GM18499 (cell line): ENCODE results near the gene TGM2.
"Not testable (repeated sequence)": the region's sequence is repeated elsewhere in the genome, so short reads cannot be mapped to it uniquely, and the experiment has no call there.

Experiments
- ATAC-seq: cut with Tn5 transposase; IDR thresholded peaks from one replicate; pipeline ENCODE4 v1.9.1; 2021; ENCODE audit warnings: moderate number of reproducible peaks; ENCODE audit not compliant: insufficient read depth, unreplicated experiment

The TGM2 gene

DNA sequence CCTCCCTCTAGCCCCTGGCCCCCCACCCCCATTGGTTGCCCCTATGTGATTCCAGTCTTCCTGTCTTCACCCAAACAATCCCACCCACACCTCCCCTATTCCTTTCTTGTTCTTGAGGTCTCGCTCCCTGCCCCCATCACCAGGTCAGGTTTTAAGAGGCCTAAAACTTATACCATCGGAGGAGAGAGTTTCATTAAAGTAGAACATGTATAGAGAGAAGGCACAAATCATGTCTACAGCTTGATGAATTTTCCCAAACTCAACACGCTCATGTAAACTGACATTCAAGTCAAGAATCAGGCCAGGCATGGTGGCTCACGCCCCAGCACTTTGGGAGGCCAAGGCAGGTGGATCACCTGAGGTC is 44.5 kb downstream of the TGM2 start:
- no peak for ATAC-seq

GRCh38 chr20:38119446-38119845 is 45.6 kb downstream of the TGM2 start:
- no peak for ATAC-seq

DNA sequence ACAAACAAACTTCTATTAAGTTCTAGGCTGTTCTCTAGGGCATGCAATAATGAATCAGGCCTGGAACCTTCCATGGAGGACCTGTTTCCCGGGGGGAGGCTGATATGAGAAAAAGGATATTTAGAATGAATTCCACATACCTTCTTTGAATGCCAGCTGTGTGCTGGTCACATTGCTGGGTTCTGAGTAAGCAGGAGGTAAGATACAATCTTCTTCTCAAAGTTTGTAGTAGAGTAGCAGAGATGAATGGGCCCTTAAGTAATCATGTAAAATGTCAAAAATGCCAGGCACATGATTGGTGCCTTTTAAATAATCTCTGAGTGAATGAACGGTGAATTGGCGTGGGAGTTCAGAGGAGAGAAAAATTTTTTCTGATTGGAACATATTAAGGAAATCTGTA is 47.4 kb downstream of the TGM2 start:
- no peak for ATAC-seq

DNA sequence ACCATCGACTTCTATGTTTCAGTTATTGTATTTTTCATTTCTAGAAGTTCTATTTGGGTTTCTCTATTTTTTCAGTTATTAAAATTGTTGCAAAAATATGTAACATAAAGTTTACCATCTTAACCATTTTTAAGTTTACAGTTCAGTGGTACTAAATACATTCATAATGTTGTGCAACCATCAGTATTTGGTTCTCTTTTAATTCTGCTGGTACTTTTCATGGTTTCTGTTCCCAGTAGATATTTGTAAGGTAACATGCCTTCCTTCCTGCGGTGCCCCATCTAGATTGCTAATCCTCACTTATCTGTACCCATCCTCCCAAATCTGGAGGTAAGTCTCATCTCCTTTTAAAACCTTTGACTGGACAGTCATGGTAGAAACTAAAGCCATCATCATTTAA is 47.9 kb downstream of the TGM2 start:
- ATAC-seq, result no peak

GRCh38 chr20:38116409-38117165 is 48.5 kb downstream of the TGM2 start:
- no peak for ATAC-seq

DNA sequence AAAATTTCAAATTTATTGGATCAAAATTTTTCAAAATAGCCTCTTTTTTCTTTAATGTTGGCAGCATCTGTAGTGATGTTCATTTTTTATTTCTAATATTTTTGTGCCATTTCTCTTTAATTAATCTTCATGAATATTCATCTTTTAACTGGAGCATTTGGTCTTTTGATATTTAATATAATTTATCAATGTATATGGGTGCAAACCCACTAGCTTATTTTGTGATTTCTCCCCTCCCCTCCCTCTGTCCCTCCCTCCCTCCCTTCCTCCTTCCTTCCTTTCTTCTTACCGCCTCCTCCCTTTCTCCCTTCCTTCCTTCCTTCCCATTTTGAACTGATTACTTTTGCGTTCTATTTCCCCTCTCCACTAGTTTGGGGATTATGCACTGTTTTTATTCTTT is 49.2 kb downstream of the TGM2 start:
- ATAC-seq, result no peak

- ATAC-seq, result no peak
Observed at GRCh38 chr20:38115205-38115604, 49.9 kb downstream of the TGM2 start.

DNA sequence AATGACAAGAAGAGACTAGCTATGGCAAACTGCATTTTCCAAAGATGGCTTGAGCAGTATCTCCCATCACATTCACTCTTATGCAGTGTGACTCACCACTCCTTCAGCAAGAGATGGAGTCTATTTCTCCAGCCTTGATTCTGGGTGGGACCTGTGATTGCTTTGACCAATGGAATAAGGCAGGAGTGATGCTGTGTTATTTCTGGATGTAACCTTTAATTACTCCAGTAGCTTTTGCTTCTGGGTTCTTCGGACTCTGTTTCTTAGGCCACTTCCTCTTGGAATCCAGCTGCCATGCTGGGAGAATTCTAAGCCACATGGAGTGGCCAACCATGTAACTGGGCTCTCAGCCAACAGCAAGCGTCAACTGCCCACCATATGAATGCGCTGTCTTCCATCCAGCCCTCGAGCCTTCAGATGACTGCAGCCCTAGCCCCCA is 50.7 kb downstream of the TGM2 start:
- no peak for ATAC-seq

DNA sequence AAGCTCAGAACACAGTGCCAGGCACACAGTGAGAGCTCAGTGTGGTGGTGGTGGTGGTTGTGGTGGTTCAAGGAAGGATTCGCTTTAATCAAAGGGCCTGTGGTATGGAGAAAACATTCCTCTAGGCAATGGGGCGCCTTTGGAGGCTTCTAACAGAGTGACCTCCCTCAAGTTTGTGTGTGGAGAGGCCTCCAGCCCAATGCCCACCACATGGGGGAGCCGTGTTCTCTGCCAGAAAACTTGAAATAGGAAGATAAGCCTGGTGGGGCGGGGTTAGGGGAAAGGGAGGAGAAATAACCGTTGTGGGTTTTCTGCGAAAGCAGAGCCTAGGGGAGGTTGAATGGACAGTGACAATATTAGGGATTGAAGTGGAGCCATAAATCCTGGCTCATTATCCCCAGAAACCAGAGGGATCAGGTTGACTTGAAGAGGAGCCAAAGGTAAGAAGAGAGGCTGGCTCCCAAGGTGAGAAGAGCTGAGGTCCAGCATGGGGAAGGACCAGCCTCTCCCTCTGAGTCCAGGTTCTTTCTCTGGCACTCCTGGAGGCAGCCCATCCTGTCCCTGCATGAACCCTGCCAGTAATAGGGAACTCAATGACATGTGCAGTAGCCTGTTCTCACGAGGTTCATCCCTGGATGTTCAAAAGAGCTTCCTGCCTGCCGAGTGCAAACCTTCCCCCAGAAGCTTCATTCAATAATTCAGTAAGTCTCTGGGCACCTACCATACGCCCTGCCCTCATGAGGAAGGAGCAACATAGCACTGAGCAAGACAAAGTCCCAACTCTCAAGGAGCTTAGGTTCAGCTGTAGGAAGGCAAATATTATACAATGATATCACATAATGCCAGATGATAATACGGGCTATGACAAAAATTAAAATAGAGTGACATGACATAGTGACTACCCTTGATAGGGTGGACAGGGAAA is 51.4 kb downstream of the TGM2 start:
- no peak for ATAC-seq

DNA sequence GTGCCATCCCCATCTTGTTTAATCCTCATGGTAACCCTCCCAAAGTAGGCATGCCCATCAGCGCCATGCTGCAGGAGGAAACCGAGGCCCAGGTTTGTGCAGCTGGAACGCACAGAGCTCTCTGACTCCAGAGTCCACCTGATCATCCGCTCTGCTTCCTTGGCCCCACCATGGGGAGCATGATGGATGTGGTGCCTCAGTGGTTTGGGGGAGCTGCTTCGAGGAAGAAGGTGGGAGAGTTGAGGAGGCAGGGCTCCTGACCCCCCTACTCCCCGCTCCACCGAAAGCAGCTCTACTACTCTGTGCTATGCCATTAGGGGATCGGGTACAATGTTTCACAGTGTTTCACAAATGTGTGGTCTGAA is 52.2 kb downstream of the TGM2 start:
- ATAC-seq, result no peak

GRCh38 chr20:38112261-38112929 is 52.7 kb downstream of the TGM2 start:
- no peak for ATAC-seq

DNA sequence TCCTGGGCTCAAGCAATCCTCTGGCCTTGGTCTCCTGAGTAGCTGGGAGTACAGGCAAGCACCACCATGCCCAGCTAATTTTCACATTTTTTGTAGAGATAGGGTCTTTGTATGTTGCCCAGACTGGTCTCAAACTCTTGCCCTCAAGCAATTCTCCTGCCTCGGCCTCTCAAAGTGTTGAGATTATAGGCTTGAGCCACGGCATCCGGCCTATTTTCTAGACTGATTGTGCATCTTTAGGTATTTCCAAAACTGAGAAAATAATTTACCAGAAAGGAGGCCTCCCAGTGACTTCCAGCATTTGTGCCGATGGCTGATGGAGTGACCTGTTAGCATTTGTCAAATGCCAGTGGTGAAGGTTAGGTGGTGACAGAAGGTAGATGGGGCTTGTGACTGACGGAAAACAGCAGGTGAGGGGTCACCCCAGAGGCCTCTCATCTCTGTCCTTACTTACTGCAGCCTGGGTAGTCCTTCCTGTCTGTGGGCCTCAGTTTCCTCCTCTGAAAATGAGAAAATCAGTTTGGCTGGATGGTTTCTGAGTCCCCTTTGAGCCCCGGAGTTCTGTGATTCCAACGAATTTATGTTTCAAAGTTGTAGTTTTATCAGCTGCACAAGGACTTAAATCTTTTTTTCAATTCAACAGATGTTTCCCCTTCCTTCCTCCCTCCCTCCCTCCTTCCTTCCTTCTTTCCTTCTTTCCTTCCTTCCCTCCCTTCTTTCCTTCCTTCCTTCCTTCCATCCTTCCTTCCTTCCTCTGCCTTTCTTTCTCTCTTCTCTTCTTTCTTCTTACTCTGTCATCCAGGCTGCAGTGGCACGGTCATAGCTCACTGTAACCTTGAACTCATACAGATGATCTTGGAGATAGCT is 53.5 kb downstream of the TGM2 start:
- no peak for ATAC-seq

DNA sequence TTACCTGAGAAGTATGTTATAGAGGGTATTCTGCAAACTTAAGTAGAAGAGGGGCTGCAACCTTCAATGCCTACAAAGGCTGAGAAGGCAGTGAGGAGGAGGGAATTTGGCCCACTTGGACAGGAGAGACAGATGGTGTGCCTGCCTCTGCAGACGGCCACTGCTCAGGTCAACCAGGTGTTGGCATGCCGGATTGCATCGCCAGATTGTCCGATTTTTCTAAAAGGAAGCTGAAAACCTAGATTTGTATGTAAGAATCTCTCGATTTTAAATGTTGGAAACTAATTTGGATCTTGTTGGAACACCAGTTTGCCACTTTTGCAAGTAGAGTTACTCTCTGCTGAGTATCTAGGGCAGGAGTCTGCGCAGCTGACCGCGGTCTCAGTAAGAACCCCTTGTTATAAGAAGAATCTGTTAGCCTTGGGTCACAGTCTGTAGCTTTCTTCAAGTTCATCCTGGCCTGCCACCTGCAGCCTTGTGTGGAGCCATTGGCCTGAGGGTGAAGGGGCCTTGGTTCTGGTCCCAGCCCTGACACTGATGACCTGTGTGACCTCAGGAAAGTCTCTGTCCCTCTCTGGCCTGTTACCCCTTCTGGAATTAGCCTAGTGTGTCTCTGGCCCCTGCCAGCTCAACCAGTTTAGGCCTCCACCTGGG is 54.4 kb downstream of the TGM2 start:
- no peak for ATAC-seq

DNA sequence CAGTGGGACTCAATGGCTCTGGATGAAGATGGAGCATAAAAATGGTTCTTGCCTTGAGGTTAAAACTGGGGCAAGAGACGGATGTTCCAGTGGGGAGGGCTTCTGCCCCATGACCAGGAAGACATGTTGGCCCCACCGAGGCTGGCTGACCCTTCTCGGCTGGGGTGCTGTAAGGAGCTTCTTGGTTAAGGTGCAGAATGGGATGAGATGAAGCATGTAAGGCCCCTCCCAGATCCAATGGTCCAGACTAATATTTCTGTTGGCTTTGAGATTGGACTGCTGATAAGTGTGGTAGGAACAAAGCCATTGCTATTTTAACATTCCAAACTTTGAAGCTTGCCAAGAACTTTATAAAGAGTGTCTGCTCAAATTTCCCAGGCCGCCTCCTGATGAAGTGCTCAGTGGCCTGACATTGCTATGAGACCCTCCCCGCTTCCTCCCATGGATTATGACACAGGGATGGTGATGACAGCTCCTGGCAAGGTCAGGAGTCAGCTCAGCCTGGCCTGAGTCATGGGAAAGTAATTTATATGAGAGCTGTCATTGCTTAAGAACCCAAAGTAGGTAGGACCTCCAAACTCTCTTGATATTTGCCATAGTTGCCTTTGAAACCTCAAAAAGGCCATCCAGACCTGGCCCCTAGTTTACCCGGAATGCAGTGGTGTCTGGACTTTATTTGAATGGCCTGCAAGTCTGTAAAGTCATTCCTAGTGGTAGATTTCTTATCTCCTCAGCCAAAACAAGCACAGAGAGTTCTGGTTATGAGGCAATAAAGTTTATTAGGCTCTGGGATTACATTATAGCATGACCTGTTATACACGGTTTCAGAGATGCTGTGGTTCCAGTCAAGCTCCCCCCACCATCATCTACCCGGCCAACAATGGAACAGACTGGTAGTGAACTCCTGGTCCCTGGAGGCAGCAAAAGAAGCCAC is 55.2 kb downstream of the TGM2 start:
- ATAC-seq, result no peak

DNA sequence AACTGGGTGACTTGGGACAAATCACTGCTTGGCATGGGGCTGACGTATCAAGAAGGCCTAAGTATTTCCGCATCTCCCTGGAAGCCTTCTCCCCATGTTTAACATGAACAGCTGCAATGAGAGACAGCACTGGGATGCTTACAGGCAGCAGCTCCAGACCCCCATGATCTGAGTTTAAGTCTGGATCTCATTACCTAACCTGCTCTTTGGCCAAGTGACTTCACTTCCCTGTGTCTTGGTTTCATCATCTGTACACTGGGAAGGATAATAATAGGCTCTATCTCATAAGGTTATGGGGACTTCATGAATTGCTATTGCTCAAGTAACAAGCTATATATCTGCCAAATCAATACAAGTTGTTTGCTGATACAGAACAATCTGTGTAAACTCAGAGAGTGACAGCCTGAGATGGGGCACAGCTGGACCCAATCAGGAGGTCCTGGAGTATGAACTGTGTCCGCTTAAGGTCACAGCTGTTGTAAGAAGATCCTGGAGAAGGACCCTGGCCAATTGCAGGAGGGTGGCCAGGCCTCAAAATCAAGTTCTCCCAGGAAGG is 56.0 kb downstream of the TGM2 start:
- no peak for ATAC-seq

- ATAC-seq, result no peak
Observed at GRCh38 chr20:38108438-38108985, 56.6 kb downstream of the TGM2 start.

DNA sequence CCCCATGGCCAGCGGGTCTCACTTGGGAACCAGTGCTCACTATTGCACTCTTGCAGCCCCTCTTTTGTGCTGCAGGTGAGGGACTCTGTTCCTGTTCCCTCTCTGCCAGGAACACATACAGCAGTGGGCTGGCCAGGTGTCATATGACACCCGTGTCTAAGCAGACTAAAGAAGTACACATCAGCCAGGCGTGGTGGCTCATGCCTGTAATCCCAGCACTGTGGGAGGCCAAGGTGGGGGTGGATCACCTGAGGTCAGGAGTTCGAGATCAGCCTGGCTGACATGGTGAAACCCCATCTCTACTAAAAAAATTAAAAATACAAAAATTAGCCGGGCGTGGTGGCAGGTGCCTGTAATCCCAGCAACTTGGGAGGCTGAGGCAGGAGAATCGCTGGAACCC is 57.2 kb downstream of the TGM2 start:
- not testable (repeated sequence) for ATAC-seq

DNA sequence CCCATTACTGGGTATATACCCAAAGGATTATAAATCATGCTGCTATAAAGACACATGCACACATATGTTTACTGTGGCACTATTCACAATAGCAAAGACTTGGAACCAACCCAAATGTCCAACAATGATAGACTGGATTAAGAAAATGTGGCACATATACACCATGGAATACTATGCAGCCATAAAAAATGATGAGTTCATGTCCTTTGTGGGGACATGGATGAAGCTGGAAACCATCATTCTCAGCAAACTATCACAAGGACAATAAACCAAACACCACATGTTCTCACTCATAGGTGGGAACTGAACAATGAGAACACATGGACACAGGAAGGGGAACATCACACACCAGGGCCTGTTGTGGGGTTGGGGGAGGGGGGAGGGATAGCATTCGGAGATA is 57.7 kb downstream of the TGM2 start:
- not testable (repeated sequence) for ATAC-seq
